ENCODE results near the gene MRPL53. TPM values are rescaled to one million over a fixed set of nuclear protein-coding genes. Genes with fewer than 3 reads are reported as not detected.

The MRPL53 gene
- total RNA-seq, 1 experiment from 2014 or later: 65.4 TPM

- TF ChIP-seq ZFX (IDR thresholded peaks at IDR 0.05): no peak
These were observed 42.7 kb downstream of the MRPL53 start (continued) for GRCh38 chr2:74429487-74430451.

- POLR2A ChIA-PET: interaction anchor here (1.6 kb wide), 1 partner anchor 12 kb away, joined by 3 read pairs; no protein-coding TSS in a partner anchor
- Histone ChIP-seq H3K36me3 (ENCODE audit: control insufficient read depth in 1 of 2, insufficient read depth in 2 of 2, low read length in 2 of 2) (peaks cover 43 to 59% of the 10 kb centered on the region in 2 experiments), H3K79me2 (ENCODE audit: insufficient read depth, low read length) (peaks cover 21% of the 10 kb centered on the region), H4K20me1 (ENCODE audit: insufficient read depth) (no peaks in the 10 kb centered on the region), H2AFZ (ENCODE audit: low read depth, low read length, poor library complexity, severe bottlenecking) (no peak overlapping the region), H3K9me2 (ENCODE audit: insufficient read depth) (no peaks in the 10 kb centered on the region), H3K27ac (ENCODE audit: low read depth, low read length) (no peak overlapping the region), H3K4me3 (replicated peaks in 1 of 2; ENCODE audit: low read depth in 1 of 2, low read length in 2 of 2) (no peak overlapping the region), H3K27me3 (ENCODE audit: insufficient read depth, low read length) (no peaks in the 10 kb centered on the region), H3K9me3 (ENCODE audit: control insufficient read depth in 1 of 2, insufficient read depth in 1 of 2, low read depth in 1 of 2, low read length in 2 of 2) (no peaks in the 10 kb centered on the region), H3K4me1 (ENCODE audit: control insufficient read depth in 1 of 2, insufficient read depth in 2 of 2, low read length in 2 of 2) (peaks cover 0 to 15% of the 10 kb centered on the region in 2 experiments; a peak in 2 of 4 replicates), H3K4me2 (ENCODE audit: low read length) (no peak overlapping the region), H3K9ac (ENCODE audit: low read length) (no peak overlapping the region)
- ATAC-seq: no peak
- intact Hi-C loops (cut with micrococcal nuclease): no loop called here
- TF ChIP-seq ZBTB33 (IDR thresholded peaks at IDR 0.05; ENCODE audit: extremely low read depth, insufficient replicate concordance, low read length) (no peak), SIN3A (IDR thresholded peaks at IDR 0.05; ENCODE audit: low read depth) (no peak), ATF3 (IDR thresholded peaks at IDR 0.05) (no peak), FOSL1 (IDR thresholded peaks at IDR 0.05; ENCODE audit: low read depth) (no peak), POLR2AphosphoS5 (IDR thresholded peaks at IDR 0.05; ENCODE audit: low read depth, low read length) (no peak), ZNF274 (IDR thresholded peaks at IDR 0.05; ENCODE audit: low read depth, low read length) (no peak), ZFX (IDR thresholded peaks at IDR 0.05) (no peak), EGR1 (IDR thresholded peaks at IDR 0.05; ENCODE audit: low read depth) (no peak), CTCF (IDR thresholded peaks at IDR 0.05 in 2 of 3, conservative IDR thresholded peaks at IDR 0.05 in 1 of 3; ENCODE audit: borderline replicate concordance in 1 of 3, insufficient read depth in 1 of 3, low read depth in 2 of 3, low read length in 2 of 3) (no peak), REST (IDR thresholded peaks at IDR 0.05; ENCODE audit: low read depth) (no peak), EZH2phosphoT487 (IDR thresholded peaks at IDR 0.05; ENCODE audit: borderline replicate concordance) (no peak)
- RAD21 ChIA-PET (ENCODE audit: low non-redundant PET in 1 of 2, low total read pairs in 2 of 2, uncharacterized antibody in 2 of 2, unreplicated experiment in 2 of 2): no interaction called here
- no TSS peak for BruUV-seq (replicated peaks)
- DNase-seq (ENCODE audit: low read depth, low spot score): no peak
- CTCF ChIA-PET: no interaction called here
These were observed 43.8 kb downstream of the MRPL53 start for GRCh38 chr2:74428675-74429074.
